Measurements from ENCODE around the gene KIF23. TPM values are rescaled to one million over a fixed set of nuclear protein-coding genes. Genes with fewer than 3 reads are reported as not detected.
A peak's percentile ranks its signal among the peaks of the same experiment; 100 is the strongest.

KIF23 gene
- total RNA-seq, 1 donor from 2014 or later: 1.3 TPM

DNA sequence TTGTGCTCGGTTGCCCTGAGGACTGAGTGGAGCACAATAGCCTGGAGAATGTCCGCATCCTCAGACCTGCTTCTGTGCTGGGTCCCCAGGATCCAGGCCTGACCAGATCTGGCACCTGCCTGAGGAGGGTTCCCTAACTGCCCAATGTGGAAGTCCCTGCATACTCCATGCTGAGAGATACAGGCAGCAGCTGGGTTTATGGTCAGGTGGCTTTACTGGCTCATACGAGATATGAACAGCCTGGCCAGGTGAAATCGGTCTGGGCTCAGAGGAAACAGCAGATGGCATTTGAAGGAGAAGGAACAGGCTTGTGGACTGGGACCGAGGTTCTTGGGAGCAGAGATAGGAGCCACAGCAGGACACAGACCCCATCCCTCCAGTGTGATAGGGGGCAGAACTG lies 18.2 kb upstream of the KIF23 start:
- ATAC-seq: no peak
- intact Hi-C loops (cut with DNase I): no loop called here

DNA sequence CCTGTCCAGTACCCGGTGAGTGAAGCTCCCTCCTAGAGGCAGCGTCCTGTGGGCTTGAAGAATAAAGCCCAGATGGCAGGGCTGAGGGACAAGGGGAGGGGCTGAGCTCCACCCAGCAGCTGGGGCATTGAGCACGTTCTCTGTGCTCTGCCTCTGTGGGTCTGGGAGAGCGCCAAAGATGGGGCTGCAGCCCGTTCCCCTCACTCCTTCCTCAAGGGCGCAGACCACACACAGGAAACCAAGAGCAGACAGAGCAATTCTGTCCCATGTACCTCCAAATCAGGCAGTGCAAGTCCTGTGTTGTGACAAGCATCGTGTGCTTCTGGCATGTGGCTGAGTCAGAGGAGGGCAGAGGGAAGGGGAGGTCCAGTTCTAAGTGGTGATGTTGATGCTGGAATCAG lies 15.7 kb upstream of the KIF23 start:
- TF ChIP-seq CTCF (IDR thresholded peaks at IDR 0.05): no peak
- no peak for ATAC-seq
- no peak for DNase-seq
- H3K27me3 ChIP-seq (ENCODE audit: low read depth): no peaks in the 10 kb centered on the region
- H3K36me3 ChIP-seq: peaks cover 7% of the 10 kb centered on the region
- peaks cover 10% of the 10 kb centered on the region for H3K4me1 ChIP-seq
- intact Hi-C loops (cut with DNase I): no loop called here
- H3K27ac ChIP-seq: no peak overlapping the region
- no peaks in the 10 kb centered on the region for H3K9me3 ChIP-seq
- H3K4me3 ChIP-seq: no peak overlapping the region

More for the DNA sequence above, 18.2 kb upstream of the KIF23 start:
- no peak for DNase-seq
- H3K27ac ChIP-seq: no peak overlapping the region
- no peaks in the 10 kb centered on the region for H3K27me3 ChIP-seq (ENCODE audit: low read depth)
- H3K9me3 ChIP-seq: no peaks in the 10 kb centered on the region
- TF ChIP-seq CTCF (IDR thresholded peaks at IDR 0.05): no peak
- peaks cover 4% of the 10 kb centered on the region for H3K36me3 ChIP-seq
- no peak overlapping the region for H3K4me3 ChIP-seq
- H3K4me1 ChIP-seq: peaks cover 10% of the 10 kb centered on the region

DNA sequence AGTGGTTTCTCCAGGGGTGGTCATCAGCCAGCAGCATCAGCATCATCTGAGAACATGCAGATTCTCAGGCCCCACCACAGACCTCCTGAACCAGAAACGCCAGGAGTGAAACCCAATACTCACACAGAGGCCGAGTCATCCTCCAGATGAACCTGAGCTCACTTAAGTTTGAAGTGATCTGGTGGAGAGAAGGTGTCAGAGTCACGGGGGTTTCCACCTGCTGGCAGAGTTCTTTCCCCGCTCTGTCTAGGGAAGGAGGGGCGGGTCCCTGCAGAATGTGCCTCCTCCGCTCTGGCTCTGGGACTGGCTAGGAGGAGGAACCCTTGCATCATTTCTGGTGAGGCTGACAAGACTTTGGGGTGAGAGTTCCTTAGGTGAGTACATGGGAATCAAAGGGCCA lies 13.3 kb upstream of the KIF23 start:
- Histone ChIP-seq H3K9me3 (no peaks in the 10 kb centered on the region), H3K4me3 (no peak overlapping the region), H3K27ac (no peak overlapping the region), H3K27me3 (ENCODE audit: low read depth) (no peaks in the 10 kb centered on the region), H3K4me1 (no peaks in the 10 kb centered on the region), H3K36me3 (peaks cover 7% of the 10 kb centered on the region)
- ATAC-seq (peak in 1 of 2 donors; percentile 31), DNase-seq (no peak)
- intact Hi-C loops (cut with DNase I): loop anchor here (10.0 kb wide), 1 partner anchor 346 kb away; no protein-coding TSS in a partner anchor
- no peak for TF ChIP-seq CTCF (IDR thresholded peaks at IDR 0.05)

DNA sequence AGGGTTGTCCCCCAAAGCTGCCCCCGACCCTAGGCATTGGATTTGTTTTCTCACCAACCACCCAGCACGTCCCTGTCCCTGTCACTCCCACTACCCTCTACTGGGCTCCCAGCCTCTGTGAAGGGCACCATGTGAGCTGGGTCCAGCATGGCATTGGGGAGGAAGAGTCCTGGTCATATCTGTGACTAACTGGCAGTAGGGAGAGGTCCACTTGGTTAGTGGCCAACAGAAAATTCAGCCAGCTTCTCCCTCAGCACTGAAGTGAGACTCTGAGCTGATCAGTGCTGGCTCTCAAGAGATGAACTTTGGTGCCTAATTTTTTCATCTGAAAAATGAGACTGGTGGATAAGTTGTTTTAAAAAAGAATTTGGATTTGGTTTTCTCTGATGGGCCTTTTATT lies 11.3 kb upstream of the KIF23 start:
- no peaks in the 10 kb centered on the region for H3K9me3 ChIP-seq
- DNase-seq (no peak), ATAC-seq (no peak)
- intact Hi-C loops (cut with DNase I): loop anchor here (10.0 kb wide), 1 partner anchor 348 kb away; no protein-coding TSS in a partner anchor
- H3K4me1 ChIP-seq: no peaks in the 10 kb centered on the region
- H3K4me3 ChIP-seq: no peak overlapping the region
- H3K27me3 ChIP-seq (ENCODE audit: low read depth): no peaks in the 10 kb centered on the region
- peaks cover 7% of the 10 kb centered on the region for H3K36me3 ChIP-seq
- H3K27ac ChIP-seq: no peak overlapping the region
- no peak for TF ChIP-seq CTCF (IDR thresholded peaks at IDR 0.05)

DNA sequence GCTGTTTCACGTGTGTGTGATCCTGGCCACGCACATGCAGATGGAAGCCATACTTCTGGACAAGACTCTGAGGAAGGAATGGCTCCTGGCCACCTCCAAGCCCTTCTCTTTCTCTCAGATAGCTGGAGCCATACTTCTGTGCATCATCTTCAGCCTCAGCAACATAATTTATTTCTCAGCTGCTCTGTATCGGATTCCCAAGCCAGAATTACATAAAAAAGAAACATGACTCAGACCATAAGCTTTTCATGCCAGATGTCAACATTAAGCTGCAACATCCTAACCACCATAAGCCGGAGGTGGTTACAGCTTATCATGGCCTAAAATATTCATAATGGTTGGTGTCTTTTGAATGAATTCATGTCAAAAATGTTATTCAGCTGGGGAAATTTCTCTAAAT lies 10.6 kb upstream of the KIF23 start:
- Histone ChIP-seq H3K27ac (no peak overlapping the region), H3K4me1 (no peaks in the 10 kb centered on the region), H3K27me3 (ENCODE audit: low read depth) (no peaks in the 10 kb centered on the region), H3K9me3 (no peaks in the 10 kb centered on the region), H3K4me3 (no peak overlapping the region), H3K36me3 (peaks cover 7% of the 10 kb centered on the region)
- no peak for TF ChIP-seq CTCF (IDR thresholded peaks at IDR 0.05)
- intact Hi-C loops (cut with DNase I): loop anchor here (10.0 kb wide), 1 partner anchor 349 kb away; no protein-coding TSS in a partner anchor
- no peak for ATAC-seq
- no peak for DNase-seq

Measured in lower lobe of right lung (tissue), 2 donors.